ENCODE measurements around the gene KPRP. TPM values are rescaled to one million over a fixed set of nuclear protein-coding genes. Genes with fewer than 3 reads are reported as not detected.

Gene KPRP
- total and polyA plus RNA-seq, 2 experiments from 2014 or later = not detected

DNA sequence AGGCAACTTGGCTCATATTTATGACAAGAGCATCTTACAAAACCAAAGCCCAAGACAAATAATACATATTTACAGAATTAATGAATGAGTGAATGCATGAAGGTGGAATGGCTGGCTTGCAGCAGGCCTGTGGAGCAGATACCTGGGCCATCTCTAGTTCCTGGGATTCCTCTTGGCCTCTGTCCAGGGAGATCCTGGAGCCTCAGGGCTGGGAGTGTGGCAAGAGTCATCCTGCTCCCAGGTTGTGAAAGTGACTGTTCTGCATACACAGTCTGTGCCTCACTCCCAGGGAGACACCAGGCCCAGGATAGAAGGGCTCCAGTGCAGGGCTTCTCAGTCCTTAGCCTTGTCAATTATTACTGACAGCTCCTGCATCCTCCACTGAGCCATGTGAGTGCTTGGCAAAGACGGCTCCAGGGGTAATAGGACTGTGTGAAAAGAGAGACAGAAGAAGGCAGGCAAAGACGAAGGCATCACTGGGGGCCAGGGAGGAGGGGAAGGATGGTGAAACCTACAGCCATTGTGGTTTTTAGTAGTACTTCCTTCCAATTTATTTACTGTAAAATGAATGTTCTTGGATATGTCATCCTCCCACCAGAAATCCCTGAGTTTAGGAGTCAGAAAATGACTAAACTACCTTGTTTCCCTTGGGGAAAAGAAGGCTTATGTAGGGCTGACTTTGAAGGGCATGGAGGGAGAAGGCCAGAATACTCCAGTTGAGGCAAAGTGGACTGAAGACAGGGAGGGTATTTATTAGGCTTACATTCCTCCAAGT, 14.3 kb upstream of the KPRP start:
- H4K20me1 ChIP-seq (ENCODE audit: insufficient read depth, poor library complexity, severe bottlenecking) = no peaks in the 10 kb centered on the region
- no peak overlapping the region for H2AFZ ChIP-seq
- no peak overlapping the region for H3K4me2 ChIP-seq
- no peak for DNase-seq (ENCODE audit: low spot score)
- no peak overlapping the region for H3K4me3 ChIP-seq
- no peak for TF ChIP-seq EZH2phosphoT487 (IDR thresholded peaks at IDR 0.05; ENCODE audit: low read depth, severe bottlenecking, unreplicated experiment)
- TF ChIP-seq, protein P1, sequence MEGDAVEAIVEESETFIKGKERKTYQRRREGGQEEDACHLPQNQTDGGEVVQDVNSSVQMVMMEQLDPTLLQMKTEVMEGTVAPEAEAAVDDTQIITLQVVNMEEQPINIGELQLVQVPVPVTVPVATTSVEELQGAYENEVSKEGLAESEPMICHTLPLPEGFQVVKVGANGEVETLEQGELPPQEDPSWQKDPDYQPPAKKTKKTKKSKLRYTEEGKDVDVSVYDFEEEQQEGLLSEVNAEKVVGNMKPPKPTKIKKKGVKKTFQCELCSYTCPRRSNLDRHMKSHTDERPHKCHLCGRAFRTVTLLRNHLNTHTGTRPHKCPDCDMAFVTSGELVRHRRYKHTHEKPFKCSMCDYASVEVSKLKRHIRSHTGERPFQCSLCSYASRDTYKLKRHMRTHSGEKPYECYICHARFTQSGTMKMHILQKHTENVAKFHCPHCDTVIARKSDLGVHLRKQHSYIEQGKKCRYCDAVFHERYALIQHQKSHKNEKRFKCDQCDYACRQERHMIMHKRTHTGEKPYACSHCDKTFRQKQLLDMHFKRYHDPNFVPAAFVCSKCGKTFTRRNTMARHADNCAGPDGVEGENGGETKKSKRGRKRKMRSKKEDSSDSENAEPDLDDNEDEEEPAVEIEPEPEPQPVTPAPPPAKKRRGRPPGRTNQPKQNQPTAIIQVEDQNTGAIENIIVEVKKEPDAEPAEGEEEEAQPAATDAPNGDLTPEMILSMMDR (IDR thresholded peaks at IDR 0.05; ENCODE audit: poor library complexity) = no peak
- no peak for TF ChIP-seq EZH2 (IDR thresholded peaks at IDR 0.05; ENCODE audit: borderline replicate concordance)
- H3K4me1 ChIP-seq (ENCODE audit: insufficient read depth) = no peaks in the 10 kb centered on the region
- H3K9me2 ChIP-seq (replicated peaks; ENCODE audit: insufficient read depth) = no peaks in the 10 kb centered on the region
- no peaks in the 10 kb centered on the region for H3K36me3 ChIP-seq (replicated peaks; ENCODE audit: insufficient read depth, low read depth)
- no peak overlapping the region for H3K27ac ChIP-seq
- peaks cover 3% of the 10 kb centered on the region for H3K9me3 ChIP-seq (ENCODE audit: low read depth)
- no peaks in the 10 kb centered on the region for H3K79me2 ChIP-seq
- H3K27me3 ChIP-seq = no peaks in the 10 kb centered on the region
- 37% methylated on average over 2 of the region's 2 CpGs for WGBS (ENCODE audit: low lambda C conversion rate, missing lambda C conversion rate)

DNA sequence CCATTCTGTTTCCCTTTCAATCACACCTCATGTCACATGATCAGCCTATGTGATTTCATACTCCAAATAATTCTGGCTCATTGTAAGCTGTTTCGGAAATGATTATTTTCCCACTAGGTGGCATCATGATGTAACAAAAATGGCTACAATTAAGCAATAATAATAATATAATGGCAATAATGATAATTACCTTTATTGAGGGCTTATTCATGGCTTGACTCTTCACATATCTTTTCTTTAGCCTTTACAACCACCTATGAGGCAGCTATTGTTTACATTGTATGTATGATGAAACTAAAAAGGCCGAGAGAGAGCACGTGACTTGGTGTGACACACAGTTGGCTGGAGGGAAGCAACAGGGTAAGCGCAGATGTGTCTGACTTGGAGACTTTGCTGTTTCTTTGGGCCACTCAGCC, 12.5 kb upstream of the KPRP start:
- Histone ChIP-seq H3K9me3 (ENCODE audit: low read depth) (peaks cover 3% of the 10 kb centered on the region), H3K4me3 (no peak overlapping the region), H3K4me2 (no peak overlapping the region), H3K36me3 (replicated peaks; ENCODE audit: insufficient read depth, low read depth) (no peaks in the 10 kb centered on the region), H3K4me1 (ENCODE audit: insufficient read depth) (no peaks in the 10 kb centered on the region), H3K79me2 (no peaks in the 10 kb centered on the region), H3K27ac (no peak overlapping the region), H3K9me2 (replicated peaks; ENCODE audit: insufficient read depth) (no peaks in the 10 kb centered on the region), H2AFZ (no peak overlapping the region), H4K20me1 (ENCODE audit: insufficient read depth, poor library complexity, severe bottlenecking) (no peaks in the 10 kb centered on the region), H3K27me3 (no peaks in the 10 kb centered on the region)
- DNase-seq (ENCODE audit: low spot score) = no peak
- WGBS (ENCODE audit: low lambda C conversion rate, missing lambda C conversion rate) = 88% methylated on average over 4 of the region's 4 CpGs
- TF ChIP-seq EZH2phosphoT487 (IDR thresholded peaks at IDR 0.05; ENCODE audit: low read depth, severe bottlenecking, unreplicated experiment) (no peak), EZH2 (IDR thresholded peaks at IDR 0.05; ENCODE audit: borderline replicate concordance) (no peak)
- TF ChIP-seq, protein P1 (IDR thresholded peaks at IDR 0.05; ENCODE audit: poor library complexity) = no peak

DNA sequence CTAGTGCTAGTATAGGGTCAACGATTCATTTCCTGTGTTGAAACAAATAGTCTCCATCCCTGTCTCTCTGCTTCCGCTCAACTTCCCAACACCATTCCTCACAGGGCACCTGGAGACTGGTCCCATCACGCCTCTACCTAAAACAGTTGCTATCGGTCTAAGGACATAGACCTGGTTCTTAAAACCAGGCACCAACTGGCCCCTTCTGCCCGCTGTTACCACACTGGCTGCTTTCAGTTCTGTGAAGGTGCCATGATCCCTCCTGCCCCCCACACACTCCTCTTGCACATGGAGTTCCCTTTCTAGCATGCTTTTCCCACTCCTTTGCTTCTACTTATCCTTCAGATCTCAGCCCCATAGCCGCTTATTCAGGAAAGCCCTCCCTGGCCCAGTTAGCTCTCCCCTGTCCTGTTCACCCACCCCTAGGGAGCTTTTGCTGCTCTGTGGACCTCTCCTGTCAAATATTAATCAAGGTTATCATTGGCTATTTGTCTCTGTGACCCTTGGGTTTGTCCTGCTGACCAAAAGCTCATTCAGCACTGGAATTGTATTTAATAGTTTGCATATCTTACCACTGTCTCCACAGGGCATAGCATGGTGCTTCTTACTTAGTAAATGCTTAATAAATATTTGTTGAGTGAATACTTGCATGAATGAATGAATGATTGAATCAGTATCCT, 11.9 kb upstream of the KPRP start:
- H2AFZ ChIP-seq = no peak overlapping the region
- TF ChIP-seq, protein P1 (IDR thresholded peaks at IDR 0.05; ENCODE audit: poor library complexity) = no peak
- TF ChIP-seq EZH2 (IDR thresholded peaks at IDR 0.05; ENCODE audit: borderline replicate concordance) (no peak), EZH2phosphoT487 (IDR thresholded peaks at IDR 0.05; ENCODE audit: low read depth, severe bottlenecking, unreplicated experiment) (no peak)
- 77% methylated on average over 6 of the region's 6 CpGs for WGBS (ENCODE audit: low lambda C conversion rate, missing lambda C conversion rate)
- no peaks in the 10 kb centered on the region for H3K9me2 ChIP-seq (replicated peaks; ENCODE audit: insufficient read depth)
- peaks cover 3% of the 10 kb centered on the region for H3K9me3 ChIP-seq (ENCODE audit: low read depth)
- H3K79me2 ChIP-seq = no peaks in the 10 kb centered on the region
- H3K4me1 ChIP-seq (ENCODE audit: insufficient read depth) = no peaks in the 10 kb centered on the region
- no peak for DNase-seq (ENCODE audit: low spot score)
- H3K4me2 ChIP-seq = no peak overlapping the region
- H3K27ac ChIP-seq = no peak overlapping the region
- H3K27me3 ChIP-seq = no peaks in the 10 kb centered on the region
- no peak overlapping the region for H3K4me3 ChIP-seq
- no peaks in the 10 kb centered on the region for H4K20me1 ChIP-seq (ENCODE audit: insufficient read depth, poor library complexity, severe bottlenecking)
- no peaks in the 10 kb centered on the region for H3K36me3 ChIP-seq (replicated peaks; ENCODE audit: insufficient read depth, low read depth)
